ENCODE data around the gene VIPR2. TPM values are rescaled to one million over a fixed set of nuclear protein-coding genes. Genes with fewer than 3 reads are reported as not detected.
A peak's percentile ranks its signal among the peaks of the same experiment; 100 is the strongest.

Gene VIPR2
- polyA plus RNA-seq, 3 donors: not detected

DNA sequence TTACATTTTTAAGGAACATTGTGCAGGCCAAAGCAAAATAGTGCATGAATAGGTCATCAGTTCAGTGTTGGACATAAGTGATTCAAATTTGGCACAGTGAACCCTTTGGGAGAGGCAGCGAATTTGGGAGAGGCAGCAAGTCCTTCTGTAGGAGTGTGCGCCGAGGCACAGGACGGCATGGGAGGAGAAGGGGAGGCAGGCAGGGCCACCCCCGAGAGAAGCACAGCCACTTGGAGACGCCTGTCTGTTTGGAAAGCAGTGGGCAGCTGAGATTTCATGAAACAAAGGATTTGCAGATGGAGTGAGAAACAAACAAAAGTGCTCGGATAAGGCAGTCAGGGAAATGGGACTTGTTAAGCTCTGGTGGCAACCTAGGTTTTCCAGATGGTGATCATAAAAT is 30.6 kb downstream of the VIPR2 start:
- H3K27me3 ChIP-seq (ENCODE audit: control insufficient read depth in 2 of 2, insufficient read depth in 2 of 2, low read length in 2 of 2): no peaks in the 10 kb centered on the region

DNA sequence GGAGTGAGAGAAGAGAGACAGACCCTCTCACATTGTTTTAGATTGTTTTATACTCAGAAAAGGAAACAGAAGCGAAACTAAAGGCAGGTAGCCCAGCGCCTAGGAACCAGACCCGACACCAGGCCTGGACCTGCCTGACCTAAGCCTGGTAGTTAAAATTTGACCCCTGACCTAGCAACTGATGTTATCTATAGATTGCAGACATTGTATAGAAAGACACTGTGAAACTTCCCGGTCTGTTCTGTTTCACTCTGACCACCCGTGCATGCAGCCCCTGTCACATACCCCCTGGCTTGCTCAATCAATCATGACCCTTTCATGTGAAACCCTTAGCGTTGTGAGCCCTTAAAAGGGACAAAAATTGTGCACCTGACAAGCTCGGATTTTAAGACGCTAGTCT is 31.6 kb downstream of the VIPR2 start:
- peaks cover 8 to 41% (median 35%) of the 10 kb centered on the region in 3 donors for H3K27me3 Mint-ChIP-seq (ENCODE audit: low read depth in 3 of 3)
- H3K27ac ChIP-seq (ENCODE audit: low read depth in 1 of 2, low read length in 2 of 2): no peak overlapping the region
- no peak overlapping the region for H3K4me2 ChIP-seq (replicated peaks; ENCODE audit: extremely low read depth, low read length, poor library complexity, severe bottlenecking)
- no peaks in the 10 kb centered on the region for H4K20me1 ChIP-seq (ENCODE audit: insufficient read depth, low read length)
- no peaks in the 10 kb centered on the region for H3K27me3 ChIP-seq (ENCODE audit: control insufficient read depth in 2 of 2, insufficient read depth in 2 of 2, low read length in 2 of 2)
- no peak overlapping the region for H3K4me3 Mint-ChIP-seq
- no peaks in the 10 kb centered on the region for H3K79me2 ChIP-seq (ENCODE audit: insufficient read depth, low read length)
- no peaks in the 10 kb centered on the region for H3K4me1 ChIP-seq (ENCODE audit: control insufficient read depth in 1 of 2, insufficient read depth in 2 of 2, low read length in 2 of 2)
- no peaks in the 10 kb centered on the region for H3K36me3 ChIP-seq (replicated peaks in 1 of 2; ENCODE audit: control insufficient read depth in 1 of 2, insufficient read depth in 2 of 2, low read length in 2 of 2)
- 56% methylated on average over 7 of the region's 8 CpGs for WGBS (ENCODE audit: insufficient coverage)
- peaks cover 0 to 10% (median 4%) of the 10 kb centered on the region in 7 donors for H3K9me3 Mint-ChIP-seq
- DNase-seq: no peak
- H3K36me3 Mint-ChIP-seq: no peaks in the 10 kb centered on the region
- peak overlapping the region in 1 of 7 donors; percentile 24 for H3K27ac Mint-ChIP-seq
- intact Hi-C loops (cut with micrococcal nuclease): no loop called here
- no peak overlapping the region for H2AFZ ChIP-seq (ENCODE audit: insufficient read depth, low read depth, low read length, poor library complexity, severe bottlenecking)
- H3K9ac ChIP-seq (ENCODE audit: insufficient read depth, low read length, poor library complexity, severe bottlenecking): no peak overlapping the region
- H3K9me3 ChIP-seq (replicated peaks in 1 of 2; ENCODE audit: control insufficient read depth in 1 of 2, insufficient read depth in 1 of 2, low read length in 2 of 2): no peaks in the 10 kb centered on the region
- TF ChIP-seq CTCF (IDR thresholded peaks at IDR 0.05): no peak
- no peak overlapping the region for H3K4me3 ChIP-seq (replicated peaks in 1 of 3; ENCODE audit: low read depth in 2 of 3, low read length in 3 of 3)
- peaks cover 4% of the 10 kb centered on the region for H3K4me1 Mint-ChIP-seq

More for the DNA sequence above, 30.6 kb downstream of the VIPR2 start:
- Histone ChIP-seq H3K27ac (ENCODE audit: low read depth in 1 of 2, low read length in 2 of 2) (no peak overlapping the region), H4K20me1 (ENCODE audit: insufficient read depth, low read length) (no peaks in the 10 kb centered on the region), H3K4me2 (replicated peaks; ENCODE audit: extremely low read depth, low read length, poor library complexity, severe bottlenecking) (no peak overlapping the region), H2AFZ (ENCODE audit: insufficient read depth, low read depth, low read length, poor library complexity, severe bottlenecking) (no peak overlapping the region), H3K36me3 (replicated peaks in 1 of 2; ENCODE audit: control insufficient read depth in 1 of 2, insufficient read depth in 2 of 2, low read length in 2 of 2) (no peaks in the 10 kb centered on the region), H3K79me2 (ENCODE audit: insufficient read depth, low read length) (no peaks in the 10 kb centered on the region), H3K9me3 (replicated peaks in 1 of 2; ENCODE audit: control insufficient read depth in 1 of 2, insufficient read depth in 1 of 2, low read length in 2 of 2) (no peaks in the 10 kb centered on the region), H3K4me3 (replicated peaks in 1 of 3; ENCODE audit: low read depth in 2 of 3, low read length in 3 of 3) (no peak overlapping the region), H3K4me1 (ENCODE audit: control insufficient read depth in 1 of 2, insufficient read depth in 2 of 2, low read length in 2 of 2) (no peaks in the 10 kb centered on the region), H3K9ac (ENCODE audit: insufficient read depth, low read length, poor library complexity, severe bottlenecking) (no peak overlapping the region)
- no peak for TF ChIP-seq CTCF (IDR thresholded peaks at IDR 0.05)
- no peaks in the 10 kb centered on the region for H3K36me3 Mint-ChIP-seq
- intact Hi-C loops (cut with micrococcal nuclease): no loop called here
- H3K27ac Mint-ChIP-seq: no peak overlapping the region
- DNase-seq: no peak
- peaks cover 10 to 41% (median 40%) of the 10 kb centered on the region in 3 donors for H3K27me3 Mint-ChIP-seq (ENCODE audit: low read depth in 3 of 3)
- peaks cover 0 to 10% (median 4%) of the 10 kb centered on the region in 7 donors for H3K9me3 Mint-ChIP-seq
- H3K4me3 Mint-ChIP-seq: no peak overlapping the region
- peaks cover 4% of the 10 kb centered on the region for H3K4me1 Mint-ChIP-seq
- 71% methylated on average over 7 of the region's 7 CpGs for WGBS (ENCODE audit: insufficient coverage)

All from CD14-positive monocyte (primary cell).